Transverse colon (tissue), 4 donors: ENCODE data around the gene ASXL3. TPM values are rescaled to one million over a fixed set of nuclear protein-coding genes. Genes with fewer than 3 reads are reported as not detected.

Experiments
- DNase-seq: peaks from one replicate; pipeline ENCODE4 v3.0.0-alpha.2; 2019
- H3K27ac ChIP-seq, 4 donors: fragments of 200-600 bp; sonication (generic); 2 replicates each; pipeline ENCODE4 v1.5.1; 2016 to 2018; ENCODE audit warnings: inconsistent platforms in 4 of 4
- H3K27me3 ChIP-seq: fragments of 200-600 bp; sonication (generic); 2 replicates; pipeline ENCODE4 v1.5.1; 2017; ENCODE audit warnings: inconsistent platforms
- H3K36me3 ChIP-seq, 4 donors: fragments of 200-600 bp; sonication (generic); 2 replicates each; pipeline ENCODE4 v1.5.1; 2017 to 2019; ENCODE audit warnings: inconsistent platforms in 4 of 4
- H3K4me1 ChIP-seq, 4 donors: fragments of 200-600 bp; sonication (generic); 2 replicates each; pipeline ENCODE4 v1.5.1; 2017 to 2020; ENCODE audit warnings: inconsistent platforms in 4 of 4
- H3K4me3 ChIP-seq, 4 donors: fragments of 200-600 bp; sonication (generic); 1 replicate in 1 of 4; 2 replicates in 3 of 4; pipeline versions ENCODE4 v1.5.1 to v1.6.1; 2017 to 2019; ENCODE audit warnings: inconsistent platforms in 4 of 4
- H3K9me3 ChIP-seq, 2 donors: fragments of 200-600 bp; sonication (generic); 2 replicates each; pipeline ENCODE4 v1.5.1; 2017 to 2019; ENCODE audit warnings: inconsistent platforms in 2 of 2
- EP300 ChIP-seq: sonication (generic); formaldehyde crosslinking; IDR thresholded peaks from one replicate; pipeline ENCODE4 v1.6.1; 2017; ENCODE audit warnings: antibody characterized with exemption, low read depth
- POLR2A ChIP-seq: fragments of 450-650 bp; IDR thresholded peaks from one replicate; pipeline ENCODE4 v1.6.1; 2016; ENCODE audit warnings: antibody characterized with exemption, mild to moderate bottlenecking, moderate library complexity
- POLR2AphosphoS5 ChIP-seq, 3 donors: sonication (generic); formaldehyde crosslinking; IDR thresholded peaks; one replicate each; pipeline ENCODE4 v1.6.1; 2016; ENCODE audit warnings: antibody characterized with exemption in 3 of 3
- WGBS, 2 donors: methylation state at CpG; one replicate each; pipeline ENCODE4 v1.1.5; 2018; ENCODE audit warnings: low coverage in 1 of 2; 5-methylcytosine and 5-hydroxymethylcytosine counted together
- in situ Hi-C, 4 donors: fragments of 200-750 bp; cut with MboI; loops; one replicate each; pipeline versions ENCODE4 v1.15.0 to v1.15.1; 2017; ENCODE audit warnings: low sequenced_read_pairs in 3 of 4, low pct_ligation_motif_present in 1 of 4, low pct_unique_long_range_greater_than_20kb in 1 of 4
- intact Hi-C: fragments of 100-400 bp; cut with DNase I; formaldehyde crosslinking; loops from one replicate; pipeline ENCODE4 v1.15.1; 2023; ENCODE audit warnings: low total_unique reads
- total RNA-seq, 4 donors: library from RNA; depleted of rRNA; stranded (reverse); fragments of >200 nt; gene quantifications; one replicate each; pipeline ENCODE4 v1.1.0, GENCODE V29; 2016
- TF ChIP-seq, protein P1 (sequence below), 5 experiments: fragments of 200-600 bp in 3 of 5; fragments of 450-650 bp in 2 of 5; sonication (generic) in 3 of 5; IDR thresholded peaks; 1 replicate in 2 of 5; 2 replicates in 3 of 5; pipeline ENCODE4 v1.5.1; 2016 to 2017; ENCODE audit warnings: antibody characterized with exemption in 5 of 5, inconsistent platforms in 3 of 5, mild to moderate bottlenecking in 2 of 5, moderate library complexity in 1 of 5

The ASXL3 gene
- total RNA-seq, 4 donors from 2014 or later, result 0.75 to 3.0 (median 1.7) TPM

DNA sequence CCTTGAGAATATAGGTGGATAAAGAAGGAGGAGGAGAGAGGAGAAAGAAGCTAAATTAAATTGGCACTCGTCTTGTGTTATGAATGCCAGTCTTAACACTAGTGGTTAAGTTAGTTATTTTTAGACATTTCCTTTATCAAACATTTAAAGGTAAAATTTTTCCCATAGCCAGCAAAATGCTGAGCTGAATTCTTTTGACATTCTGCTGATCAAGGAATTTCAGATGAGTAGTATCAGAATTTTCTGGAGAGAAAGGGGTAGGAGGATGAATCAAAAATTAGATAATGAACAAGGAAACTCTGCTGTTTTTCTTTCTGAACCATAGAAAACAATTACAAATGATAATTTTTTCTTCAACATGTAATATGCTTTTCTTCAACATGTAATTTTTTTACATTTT is 52.5 kb downstream of the ASXL3 start:
- H3K4me1 ChIP-seq, result no peaks in the 10 kb centered on the region
- no peaks in the 10 kb centered on the region for H3K9me3 ChIP-seq

DNA sequence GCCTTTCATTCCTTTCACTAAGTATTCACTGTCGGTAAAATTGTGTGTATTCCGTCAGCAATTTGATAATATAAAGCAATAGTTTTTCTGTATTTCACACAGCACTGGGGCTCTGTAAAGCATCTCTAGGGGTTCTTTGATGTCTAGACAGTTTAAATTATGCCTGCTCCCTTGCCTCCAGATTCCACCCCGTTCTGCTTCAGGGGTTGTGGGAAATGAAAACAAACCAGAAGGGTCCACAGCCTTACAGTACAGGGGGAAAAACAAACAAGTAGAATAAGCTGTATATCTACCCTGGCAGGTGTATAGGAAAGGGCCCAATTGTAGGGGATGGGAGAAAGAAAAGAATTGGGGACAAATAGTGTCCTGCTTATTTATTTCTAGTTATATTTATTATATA is 63.1 kb downstream of the ASXL3 start:
- no peaks in the 10 kb centered on the region for H3K9me3 ChIP-seq
- intact Hi-C loops, result no loop called here
- no peaks in the 10 kb centered on the region for H3K4me1 ChIP-seq
- no peak for DNase-seq
- in situ Hi-C loops, result no loop called here
- H3K27me3 ChIP-seq, result no peaks in the 10 kb centered on the region
- no peaks in the 10 kb centered on the region for H3K36me3 ChIP-seq
- no peak overlapping the region for H3K4me3 ChIP-seq
- 78 to 87% methylated on average over 3 of the region's 3 CpGs for WGBS, 2 donors
- H3K27ac ChIP-seq, result no peak overlapping the region
- no peak for TF ChIP-seq POLR2A
- TF ChIP-seq, protein P1, sequence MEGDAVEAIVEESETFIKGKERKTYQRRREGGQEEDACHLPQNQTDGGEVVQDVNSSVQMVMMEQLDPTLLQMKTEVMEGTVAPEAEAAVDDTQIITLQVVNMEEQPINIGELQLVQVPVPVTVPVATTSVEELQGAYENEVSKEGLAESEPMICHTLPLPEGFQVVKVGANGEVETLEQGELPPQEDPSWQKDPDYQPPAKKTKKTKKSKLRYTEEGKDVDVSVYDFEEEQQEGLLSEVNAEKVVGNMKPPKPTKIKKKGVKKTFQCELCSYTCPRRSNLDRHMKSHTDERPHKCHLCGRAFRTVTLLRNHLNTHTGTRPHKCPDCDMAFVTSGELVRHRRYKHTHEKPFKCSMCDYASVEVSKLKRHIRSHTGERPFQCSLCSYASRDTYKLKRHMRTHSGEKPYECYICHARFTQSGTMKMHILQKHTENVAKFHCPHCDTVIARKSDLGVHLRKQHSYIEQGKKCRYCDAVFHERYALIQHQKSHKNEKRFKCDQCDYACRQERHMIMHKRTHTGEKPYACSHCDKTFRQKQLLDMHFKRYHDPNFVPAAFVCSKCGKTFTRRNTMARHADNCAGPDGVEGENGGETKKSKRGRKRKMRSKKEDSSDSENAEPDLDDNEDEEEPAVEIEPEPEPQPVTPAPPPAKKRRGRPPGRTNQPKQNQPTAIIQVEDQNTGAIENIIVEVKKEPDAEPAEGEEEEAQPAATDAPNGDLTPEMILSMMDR (IDR thresholded peaks at IDR 0.05), result no peak
- no peak for TF ChIP-seq EP300
- no peak for TF ChIP-seq POLR2AphosphoS5 (IDR thresholded peaks at IDR 0.05)

More for the DNA sequence above, 52.5 kb downstream of the ASXL3 start:
- Histone ChIP-seq H3K27me3 (no peaks in the 10 kb centered on the region), H3K27ac (no peak overlapping the region), H3K4me3 (no peak overlapping the region), H3K36me3 (no peaks in the 10 kb centered on the region)
- DNase-seq, result no peak
- 82 to 100% methylated on average over 1 of the region's 1 CpG for WGBS, 2 donors
- no peak for TF ChIP-seq POLR2AphosphoS5 (IDR thresholded peaks at IDR 0.05)
- no peak for TF ChIP-seq EP300
- TF ChIP-seq, protein P1 (IDR thresholded peaks at IDR 0.05), result no peak
- no peak for TF ChIP-seq POLR2A
- intact Hi-C loops, result no loop called here
- in situ Hi-C loops, result no loop called here

DNA sequence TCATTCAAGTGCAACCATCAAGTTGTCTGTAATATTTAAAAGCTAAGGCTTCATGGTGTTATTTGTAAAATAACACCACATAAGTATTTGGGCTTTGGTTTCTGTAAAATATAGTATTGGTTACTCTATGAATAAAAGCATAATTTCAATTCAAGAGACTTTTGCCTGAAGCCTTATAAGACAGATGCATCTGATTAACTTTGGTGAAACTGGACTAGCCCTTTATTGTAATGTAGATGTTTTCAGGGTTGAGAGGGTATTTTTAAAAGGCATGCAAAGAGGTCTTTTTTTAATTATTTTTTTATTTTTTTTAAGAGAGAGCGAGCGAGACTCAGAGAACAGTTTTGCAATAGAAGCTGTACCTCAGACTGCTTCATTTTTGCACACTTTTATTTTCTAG is 66.5 kb downstream of the ASXL3 start:
- no peaks in the 10 kb centered on the region for H3K36me3 ChIP-seq
- no peaks in the 10 kb centered on the region for H3K27me3 ChIP-seq
- no peaks in the 10 kb centered on the region for H3K9me3 ChIP-seq
- in situ Hi-C loops, result no loop called here
- WGBS, 2 donors, result 86 to 100% methylated on average over 2 of the region's 2 CpGs
- H3K4me1 ChIP-seq, result no peaks in the 10 kb centered on the region
- DNase-seq, result no peak
- no peak overlapping the region for H3K27ac ChIP-seq
- no peak for TF ChIP-seq EP300
- TF ChIP-seq POLR2AphosphoS5 (IDR thresholded peaks at IDR 0.05), result no peak
- TF ChIP-seq, protein P1 (IDR thresholded peaks at IDR 0.05), result no peak
- no peak for TF ChIP-seq POLR2A
- no peak overlapping the region for H3K4me3 ChIP-seq
- intact Hi-C loops, result no loop called here

DNA sequence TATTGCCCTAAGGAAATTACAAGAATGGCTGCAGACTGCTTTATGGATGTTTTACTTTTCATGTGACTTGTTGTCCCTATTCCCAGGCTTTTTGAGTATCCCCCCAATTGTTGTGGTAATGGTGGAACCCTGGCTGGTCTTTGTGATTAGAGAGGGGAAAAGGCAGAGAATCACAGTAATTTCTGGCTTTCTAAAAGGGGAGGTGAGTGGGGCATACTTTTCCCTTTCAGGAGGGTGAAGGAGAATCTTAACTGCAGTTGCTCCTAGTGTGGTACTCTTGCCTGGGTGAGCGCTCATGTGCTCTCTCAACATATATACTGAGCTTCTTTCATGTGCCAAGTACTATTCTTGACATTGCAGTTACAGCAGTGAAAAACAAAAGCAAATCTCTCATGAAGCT is 69.3 kb downstream of the ASXL3 start:
- H3K9me3 ChIP-seq, result no peaks in the 10 kb centered on the region
- no peaks in the 10 kb centered on the region for H3K4me1 ChIP-seq
- H3K36me3 ChIP-seq, result no peaks in the 10 kb centered on the region
- no peak overlapping the region for H3K4me3 ChIP-seq
- intact Hi-C loops, result no loop called here
- in situ Hi-C loops, result no loop called here
- TF ChIP-seq, protein P1 (IDR thresholded peaks at IDR 0.05), result no peak
- TF ChIP-seq POLR2AphosphoS5 (IDR thresholded peaks at IDR 0.05), result no peak
- TF ChIP-seq EP300, result no peak
- TF ChIP-seq POLR2A, result no peak
- H3K27me3 ChIP-seq, result no peaks in the 10 kb centered on the region
- no peak for DNase-seq
- H3K27ac ChIP-seq, result no peak overlapping the region
- WGBS, 2 donors, result 78% methylated on average over 1 of the region's 1 CpG; no CpG with 5 or more reads in 1 of the 2 donors
